Lower leg skin (tissue), 3 donors: ENCODE results near the gene BSDC1.

ENCODE experiments used
- CTCF ChIP-seq, 3 donors: fragments of 450-650 bp; IDR thresholded peaks; one replicate each; pipeline ENCODE4 v1.5.1; 2016; ENCODE audit warnings: antibody characterized with exemption in 3 of 3, mild to moderate bottlenecking in 3 of 3, moderate library complexity in 2 of 3
- POLR2A ChIP-seq, 2 donors: fragments of 450-650 bp; IDR thresholded peaks; one replicate each; pipeline ENCODE4 v1.6.1; 2016 to 2017; ENCODE audit warnings: antibody characterized with exemption in 2 of 2, mild to moderate bottlenecking in 1 of 2, moderate library complexity in 1 of 2

GRCh38 chr1:32393136-32393535 is 1.1 kb downstream of the BSDC1 start:
- TF ChIP-seq CTCF (IDR thresholded peaks at IDR 0.05) (no peak), POLR2A (IDR thresholded peaks at IDR 0.05) (no peak)
